Activated CD4-positive, alpha-beta T cell treated with anti-CD3 and anti-CD28 coated beads for 36 hours (primary cell): ENCODE measurements around the gene SPTBN2. TPM values are rescaled to one million over a fixed set of nuclear protein-coding genes. Genes with fewer than 3 reads are reported as not detected.

Experiments
- ATAC-seq: fragments of 200-7000 bp; cut with Tn5 transposase; one replicate; pipeline ENCODE4 v1.10.0; 2021; ENCODE audit warnings: mild to moderate bottlenecking, moderate library complexity
- CTCF ChIA-PET: fragments of 350-600 bp; sonication (Branson Sonifier 250); formaldehyde crosslinking; loops from one replicate; lab custom pipeline; 2021; ENCODE audit warnings: antibody characterized with exemption; lab: Charles Lee
- POLR2A ChIA-PET: fragments of 350-600 bp; sonication (Branson Sonifier 250); formaldehyde crosslinking; loops from one replicate; lab custom pipeline; 2021; ENCODE audit warnings: antibody characterized with exemption, inconsistent platforms; lab: Charles Lee
- DNase-seq: peaks from one replicate; pipeline ENCODE4 v3.0.0-alpha.2; 2020
- H3K27ac Mint-ChIP-seq: one replicate; pipeline ENCODE4 v1.8.0; 2021; ENCODE audit warnings: mixed read lengths
- H3K27me3 Mint-ChIP-seq: one replicate; pipeline ENCODE4 v1.8.0; 2021; ENCODE audit warnings: mixed read lengths
- H3K36me3 Mint-ChIP-seq: one replicate; pipeline ENCODE4 v1.8.0; 2021; ENCODE audit warnings: low read depth, mixed read lengths
- H3K4me1 Mint-ChIP-seq: one replicate; pipeline ENCODE4 v1.8.0; 2021; ENCODE audit warnings: mixed read lengths
- H3K4me3 Mint-ChIP-seq: one replicate; pipeline ENCODE4 v1.8.0; 2021; ENCODE audit warnings: mild to moderate bottlenecking, moderate library complexity, mixed read lengths
- H3K9me3 Mint-ChIP-seq: one replicate; pipeline ENCODE4 v1.8.0; 2021; ENCODE audit warnings: low read depth, mixed read lengths
- intact Hi-C, 2 experiments: fragments of 100-400 bp; cut with DNase I in 1 of 2; cut with micrococcal nuclease in 1 of 2; formaldehyde crosslinking; loops; one replicate each; pipeline versions ENCODE4 v1.14.2 to v1.15.1; 2022 to 2024; cut with DNase I, micrococcal nuclease
- total RNA-seq, 2 experiments: library from RNA; stranded (reverse); gene quantifications; one replicate each; pipeline ENCODE4 v1.2.3, GENCODE V29; 2021

Gene SPTBN2
- total RNA-seq, 2 experiments from 2014 or later: 1.3 to 1.6 TPM

DNA sequence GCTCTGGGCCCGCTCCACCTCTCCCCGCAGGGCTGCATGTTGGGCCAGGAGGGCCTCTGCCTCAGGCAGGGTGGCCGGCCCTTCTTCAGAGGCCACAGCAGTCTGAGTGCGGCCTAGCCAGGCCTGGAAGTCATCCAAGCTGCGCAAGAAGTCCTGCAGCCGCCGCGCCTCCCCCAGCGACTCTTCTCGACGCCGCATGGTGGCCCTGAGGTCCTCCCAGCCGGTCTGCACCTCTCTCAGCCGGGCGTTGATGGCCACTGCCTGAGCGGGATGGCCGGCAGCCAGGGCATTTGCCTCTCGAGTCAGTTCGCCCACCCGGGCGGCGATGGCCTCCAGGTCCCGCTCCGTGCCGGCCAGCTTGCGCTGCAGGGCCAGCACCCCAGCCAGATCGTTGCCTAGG is 28.3 kb downstream of the SPTBN2 start:
- DNase-seq (no peak), ATAC-seq (no peak)
- ChIA-PET CTCF (interaction anchor here (0.6 kb wide), 1 partner anchor 23 kb away, joined by 3 read pairs; the partner anchor contains the start of gene RBM4B), POLR2A (no interaction called here)
- Mint-ChIP-seq H3K9me3 (no peaks in the 10 kb centered on the region), H3K4me1 (peaks cover 3% of the 10 kb centered on the region), H3K4me3 (no peak overlapping the region), H3K36me3 (no peaks in the 10 kb centered on the region), H3K27ac (no peak overlapping the region), H3K27me3 (no peaks in the 10 kb centered on the region)
- intact Hi-C loops: no loop called here

- H3K27ac Mint-ChIP-seq: no peak overlapping the region
- DNase-seq (no peak), ATAC-seq (no peak)
- H3K4me1 Mint-ChIP-seq: peaks cover 3% of the 10 kb centered on the region
- no peaks in the 10 kb centered on the region for H3K36me3 Mint-ChIP-seq
- ChIA-PET POLR2A (no interaction called here), CTCF (interaction anchor here (0.6 kb wide), 1 partner anchor 22 kb away, joined by 3 read pairs; the partner anchor contains the start of gene RBM4B)
- H3K4me3 Mint-ChIP-seq: no peak overlapping the region
- intact Hi-C loops: no loop called here
- H3K9me3 Mint-ChIP-seq: no peaks in the 10 kb centered on the region
- no peaks in the 10 kb centered on the region for H3K27me3 Mint-ChIP-seq
Measured at GRCh38 chr11:66700337-66700736, 28.7 kb downstream of the SPTBN2 start.

GRCh38 chr11:66698491-66698890 is 30.5 kb downstream of the SPTBN2 start:
- ChIA-PET POLR2A (no interaction called here), CTCF (interaction anchor here (0.7 to 3.9 kb wide), 2 partner anchors 135 to 209 kb away, joined by 5 to 32 read pairs; no protein-coding TSS in a partner anchor)
- DNase-seq (no peak), ATAC-seq (no peak)
- no peak overlapping the region for H3K4me3 Mint-ChIP-seq
- intact Hi-C loops: loop anchor here in 1 of 2 experiments (5.0 kb wide), 1 partner anchor 184 kb away; no protein-coding TSS in a partner anchor
- no peak overlapping the region for H3K27ac Mint-ChIP-seq
- H3K36me3 Mint-ChIP-seq: no peaks in the 10 kb centered on the region
- H3K4me1 Mint-ChIP-seq: peaks cover 3% of the 10 kb centered on the region
- no peaks in the 10 kb centered on the region for H3K9me3 Mint-ChIP-seq
- no peaks in the 10 kb centered on the region for H3K27me3 Mint-ChIP-seq

DNA sequence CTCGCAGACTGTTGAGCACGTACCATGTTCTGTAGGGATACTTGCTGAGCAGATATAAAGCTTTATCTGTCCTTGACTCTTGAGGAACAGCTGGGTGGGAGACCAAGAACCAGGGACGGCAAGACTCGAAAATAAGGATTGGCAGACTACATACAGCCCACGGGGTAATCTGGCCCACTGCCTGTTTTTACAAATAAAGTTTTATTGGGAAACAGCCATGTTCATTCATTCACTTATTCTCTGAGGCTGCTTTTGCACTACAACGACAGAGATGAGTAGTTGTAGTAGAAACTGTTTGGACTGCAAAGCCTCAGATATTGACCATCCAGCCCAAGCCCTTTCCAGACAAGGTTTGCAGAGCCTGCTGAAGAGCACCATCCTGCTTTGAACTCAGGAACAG is 31.0 kb downstream of the SPTBN2 start:
- H3K27ac Mint-ChIP-seq: no peak overlapping the region
- intact Hi-C loops: loop anchor here in 1 of 2 experiments (5.0 kb wide), 1 partner anchor 184 kb away; no protein-coding TSS in a partner anchor
- no peak for DNase-seq
- H3K27me3 Mint-ChIP-seq: no peaks in the 10 kb centered on the region
- POLR2A ChIA-PET: no interaction called here
- ATAC-seq: no peak
- peaks cover 3% of the 10 kb centered on the region for H3K4me1 Mint-ChIP-seq
- no peak overlapping the region for H3K4me3 Mint-ChIP-seq
- no peaks in the 10 kb centered on the region for H3K9me3 Mint-ChIP-seq
- CTCF ChIA-PET: interaction anchor here (3.9 kb wide), 1 partner anchor 136 kb away, joined by 32 read pairs; no protein-coding TSS in a partner anchor
- H3K36me3 Mint-ChIP-seq: no peaks in the 10 kb centered on the region

GRCh38 chr11:66696146-66696545 is 32.9 kb downstream of the SPTBN2 start:
- Mint-ChIP-seq H3K9me3 (no peaks in the 10 kb centered on the region), H3K4me1 (peaks cover under 1% of the 10 kb centered on the region), H3K36me3 (no peaks in the 10 kb centered on the region), H3K4me3 (no peak overlapping the region), H3K27me3 (no peaks in the 10 kb centered on the region), H3K27ac (no peak overlapping the region)
- DNase-seq: no peak
- POLR2A ChIA-PET: no interaction called here
- intact Hi-C loops: loop anchor here in 1 of 2 experiments (5.0 kb wide), 1 partner anchor 186 kb away; no protein-coding TSS in a partner anchor
- CTCF ChIA-PET: interaction anchor here (0.8 to 3.9 kb wide), 10 partner anchors 15 to 309 kb away, joined by 3 to 32 read pairs (median 3); no protein-coding TSS in a partner anchor
- ATAC-seq: no peak

GRCh38 chr11:66694732-66695207 is 34.2 kb downstream of the SPTBN2 start:
- Mint-ChIP-seq H3K36me3 (no peaks in the 10 kb centered on the region), H3K27ac (no peak overlapping the region), H3K4me3 (no peak overlapping the region), H3K9me3 (no peaks in the 10 kb centered on the region), H3K27me3 (no peaks in the 10 kb centered on the region), H3K4me1 (no peaks in the 10 kb centered on the region)
- CTCF ChIA-PET: interaction anchor here (0.6 to 3.9 kb wide), 9 partner anchors 29 to 398 kb away, joined by 3 to 32 read pairs (median 4); partner anchors contain the start of gene SPTBN2
- intact Hi-C loops: loop anchor here (1.0 to 5.0 kb wide), 7 partner anchors 50 to 376 kb away; a partner anchor contains a TSS
- peak; percentile 92 for DNase-seq
- ATAC-seq: peak; percentile 97
- POLR2A ChIA-PET: no interaction called here

- Mint-ChIP-seq H3K4me1 (no peaks in the 10 kb centered on the region), H3K36me3 (no peaks in the 10 kb centered on the region), H3K4me3 (no peak overlapping the region), H3K9me3 (no peaks in the 10 kb centered on the region), H3K27me3 (no peaks in the 10 kb centered on the region), H3K27ac (no peak overlapping the region)
- POLR2A ChIA-PET: interaction anchor here (0.6 kb wide), 1 partner anchor 13 kb away, joined by 3 read pairs; no protein-coding TSS in a partner anchor
- no peak for ATAC-seq
- intact Hi-C loops: loop anchor here (1.0 to 2.0 kb wide), 6 partner anchors 51 to 377 kb away; a partner anchor contains a TSS
- CTCF ChIA-PET: interaction anchor here (0.6 to 1.1 kb wide), 4 partner anchors 35 to 377 kb away, joined by 3 to 5 read pairs (median 3); partner anchors contain the start of gene SPTBN2
- no peak for DNase-seq
Measured at GRCh38 chr11:66694056-66694410, 35.0 kb downstream of the SPTBN2 start.

DNA sequence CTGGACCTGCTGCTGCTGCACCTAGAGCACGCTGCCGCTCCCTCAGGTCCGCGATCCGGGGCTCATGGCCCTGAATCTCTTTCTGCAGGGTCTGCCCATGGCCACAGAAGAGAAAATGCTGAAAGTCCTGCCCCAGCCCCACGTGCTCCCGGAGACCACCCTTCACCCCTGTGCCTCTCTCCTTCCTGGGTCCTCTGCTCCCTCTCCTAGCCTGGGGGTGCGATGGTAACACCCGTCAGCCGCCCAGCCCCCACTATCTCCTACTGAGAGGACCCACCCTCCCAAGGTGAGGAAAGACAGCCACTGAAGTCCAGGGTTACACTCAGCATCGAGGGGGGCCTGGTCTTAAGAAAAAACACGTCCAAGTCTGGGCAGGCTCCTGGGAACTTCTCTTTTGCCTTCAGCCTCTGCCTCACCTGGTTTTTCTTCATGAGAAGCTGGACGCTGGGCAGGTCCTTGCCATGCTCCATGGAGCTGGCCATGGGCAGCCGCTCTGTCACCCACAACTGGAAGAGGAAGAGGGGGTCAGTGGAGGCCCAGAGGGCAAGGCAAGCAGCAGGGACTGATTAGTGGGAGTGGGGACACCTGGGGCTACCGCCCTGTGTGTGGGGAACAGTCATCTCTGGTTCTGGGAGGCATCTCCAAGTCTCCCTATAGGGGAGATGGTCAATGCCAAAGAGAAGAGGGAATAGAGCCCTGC is 35.5 kb downstream of the SPTBN2 start:
- ChIA-PET CTCF (interaction anchor here (0.6 to 1.8 kb wide), 5 partner anchors 36 to 377 kb away, joined by 3 to 12 read pairs (median 3); partner anchors contain the start of gene SPTBN2), POLR2A (interaction anchor here (0.6 kb wide), 1 partner anchor 13 kb away, joined by 3 read pairs; no protein-coding TSS in a partner anchor)
- intact Hi-C loops: loop anchor here (1.0 to 2.0 kb wide), 6 partner anchors 51 to 377 kb away; a partner anchor contains a TSS
- no peak for DNase-seq
- Mint-ChIP-seq H3K4me3 (no peak overlapping the region), H3K36me3 (no peaks in the 10 kb centered on the region), H3K4me1 (no peaks in the 10 kb centered on the region), H3K9me3 (no peaks in the 10 kb centered on the region), H3K27ac (no peak overlapping the region), H3K27me3 (no peaks in the 10 kb centered on the region)
- no peak for ATAC-seq

DNA sequence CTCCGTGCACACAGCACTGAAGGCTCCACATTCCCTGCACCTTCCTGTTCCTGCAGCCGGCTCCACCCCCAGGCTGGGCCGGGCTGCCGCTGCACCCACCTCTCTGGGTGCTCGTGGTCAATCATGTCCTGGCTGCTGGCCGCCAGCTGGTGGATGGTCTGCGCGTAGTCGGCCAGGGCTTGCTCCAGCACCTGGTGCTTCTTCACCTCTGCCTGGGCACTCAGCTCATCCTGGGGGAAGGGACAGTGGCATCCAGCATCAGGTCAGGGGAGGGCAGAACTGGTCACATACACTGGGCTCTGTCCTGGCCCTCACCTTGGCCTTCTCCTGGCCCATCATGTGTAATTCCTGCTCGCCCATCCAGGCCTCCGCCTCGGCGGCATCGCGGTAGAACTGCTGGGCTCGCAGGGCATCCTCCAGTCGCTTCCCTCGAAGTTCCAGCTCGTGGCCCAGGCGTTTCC is 36.1 kb downstream of the SPTBN2 start:
- Mint-ChIP-seq H3K27me3 (no peaks in the 10 kb centered on the region), H3K9me3 (no peaks in the 10 kb centered on the region), H3K4me3 (no peak overlapping the region), H3K4me1 (no peaks in the 10 kb centered on the region), H3K27ac (no peak overlapping the region), H3K36me3 (no peaks in the 10 kb centered on the region)
- DNase-seq: no peak
- no peak for ATAC-seq
- CTCF ChIA-PET: interaction anchor here (0.9 to 1.8 kb wide), 4 partner anchors 141 to 378 kb away, joined by 3 to 12 read pairs (median 4); no protein-coding TSS in a partner anchor
- intact Hi-C loops: no loop called here
- POLR2A ChIA-PET: no interaction called here

GRCh38 chr11:66692446-66692845 is 36.6 kb downstream of the SPTBN2 start:
- H3K36me3 Mint-ChIP-seq: no peaks in the 10 kb centered on the region
- no peak for ATAC-seq
- no peak overlapping the region for H3K4me3 Mint-ChIP-seq
- no peaks in the 10 kb centered on the region for H3K4me1 Mint-ChIP-seq
- H3K27ac Mint-ChIP-seq: no peak overlapping the region
- H3K9me3 Mint-ChIP-seq: no peaks in the 10 kb centered on the region
- no peak for DNase-seq
- H3K27me3 Mint-ChIP-seq: no peaks in the 10 kb centered on the region
- CTCF ChIA-PET: interaction anchor here (0.9 to 1.8 kb wide), 3 partner anchors 141 to 361 kb away, joined by 3 to 12 read pairs (median 4); no protein-coding TSS in a partner anchor
- POLR2A ChIA-PET: no interaction called here
- intact Hi-C loops: no loop called here

- H3K27me3 Mint-ChIP-seq: no peaks in the 10 kb centered on the region
Measured at GRCh38 chr11:66691311-66691980, 37.6 kb downstream of the SPTBN2 start.

More at GRCh38 chr11:66691311-66691980, 37.6 kb downstream of the SPTBN2 start:
- Mint-ChIP-seq H3K4me1 (no peaks in the 10 kb centered on the region), H3K36me3 (no peaks in the 10 kb centered on the region), H3K9me3 (no peaks in the 10 kb centered on the region), H3K27ac (no peak overlapping the region), H3K4me3 (no peak overlapping the region)
- ATAC-seq (no peak), DNase-seq (no peak)
- ChIA-PET CTCF (interaction anchor here (0.6 to 1.2 kb wide), 3 partner anchors 143 to 302 kb away, joined by 3 to 4 read pairs (median 3); no protein-coding TSS in a partner anchor), POLR2A (no interaction called here)
- intact Hi-C loops: no loop called here
